GM12892 (cell line): ENCODE measurements around the gene TRIL. TPM values are rescaled to one million over a fixed set of nuclear protein-coding genes. Genes with fewer than 3 reads are reported as not detected.

ENCODE experiments used
- DNase-seq: peaks from one replicate; pipeline ENCODE4 v3.0.0; 2011; ENCODE audit not compliant: insufficient read length
- FAIRE-seq: peaks from 2 replicates; lab custom pipeline; 2011; peaks lifted over from hg19 to GRCh38; lab: Jason Lieb, UNC
- POLR2A ChIP-seq: IDR thresholded peaks from 2 replicates; pipeline ENCODE4 v1.6.1; 2011; ENCODE audit warnings: low read depth, low read length, control low read depth
- POLR2AphosphoS5 ChIP-seq: IDR thresholded peaks from 2 replicates; pipeline ENCODE4 v1.6.1; 2011; ENCODE audit warnings: low read depth, low read length, control low read depth
- TAF1 ChIP-seq: IDR thresholded peaks from 2 replicates; pipeline ENCODE4 v1.6.1; 2011; ENCODE audit warnings: low read depth, mild to moderate bottlenecking, control low read depth, low read length, borderline replicate concordance
- polyA plus RNA-seq: library from polyadenylated mRNA; unstranded; fragments of >200 nt; gene quantifications from one replicate; pipeline ENCODE4 v1.2.1, GENCODE V29; 2012; ENCODE audit warnings: missing spikeins, inconsistent platforms; ENCODE audit not compliant: missing spikeins

The TRIL gene
- polyA plus RNA-seq: not detected

GRCh38 chr7:28958235-28958979 is at the start of gene TRIL:
Gene TRIL, minus strand, starts transcription at chr7:28958330. Its CDS starts 284 bp downstream, at chr7:28958046.
- DNase-seq: peak; percentile 11
- no peak for FAIRE-seq
- TF ChIP-seq POLR2A: no peak
- TF ChIP-seq POLR2AphosphoS5: no peak
- no peak for TF ChIP-seq TAF1

GRCh38 chr7:29007127-29007526 is 49.0 kb upstream of the TRIL start:
- no peak for TF ChIP-seq POLR2A
- no peak for TF ChIP-seq TAF1
- no peak for TF ChIP-seq POLR2AphosphoS5
- FAIRE-seq (no peak), DNase-seq (no peak)

GRCh38 chr7:29005829-29006228 is 47.7 kb upstream of the TRIL start:
- no peak for DNase-seq
- no peak for TF ChIP-seq POLR2A
- no peak for TF ChIP-seq POLR2AphosphoS5
- no peak for FAIRE-seq

- FAIRE-seq: no peak
- TF ChIP-seq POLR2A (no peak), TAF1 (no peak), POLR2AphosphoS5 (no peak)
Observed at GRCh38 chr7:29005406-29005805, 47.3 kb upstream of the TRIL start.

GRCh38 chr7:29003703-29004102 is 45.6 kb upstream of the TRIL start:
- no peak for FAIRE-seq
- TF ChIP-seq POLR2AphosphoS5: no peak
- TF ChIP-seq POLR2A: no peak
- TF ChIP-seq TAF1: no peak

More at GRCh38 chr7:29005406-29005805, 47.3 kb upstream of the TRIL start:
- no peak for DNase-seq

GRCh38 chr7:29000717-29001076 is 42.6 kb upstream of the TRIL start:
- DNase-seq (no peak), FAIRE-seq (no peak)
- TF ChIP-seq POLR2A (no peak), TAF1 (no peak)

More at GRCh38 chr7:29003703-29004102, 45.6 kb upstream of the TRIL start:
- DNase-seq: no peak

- DNase-seq: no peak
- no peak for TF ChIP-seq POLR2A
- TF ChIP-seq TAF1: no peak
- TF ChIP-seq POLR2AphosphoS5: no peak
- no peak for FAIRE-seq
Observed at GRCh38 chr7:28999895-29000716, 42.0 kb upstream of the TRIL start.

GRCh38 chr7:28999427-28999826 is 41.3 kb upstream of the TRIL start:
- TF ChIP-seq POLR2AphosphoS5 (no peak), TAF1 (no peak)
- DNase-seq (no peak), FAIRE-seq (no peak)

GRCh38 chr7:28998105-28998504 is 40.0 kb upstream of the TRIL start:
- no peak for FAIRE-seq
- DNase-seq: no peak
- TF ChIP-seq TAF1 (no peak), POLR2A (no peak), POLR2AphosphoS5 (no peak)

- DNase-seq: no peak
- TF ChIP-seq POLR2A (no peak), POLR2AphosphoS5 (no peak), TAF1 (no peak)
- no peak for FAIRE-seq
Observed at GRCh38 chr7:28996836-28997235, 38.7 kb upstream of the TRIL start.

GRCh38 chr7:28993371-28993770 is 35.2 kb upstream of the TRIL start:
- FAIRE-seq: no peak
- TF ChIP-seq POLR2AphosphoS5: no peak
- TF ChIP-seq TAF1: no peak
- no peak for TF ChIP-seq POLR2A
- no peak for DNase-seq

GRCh38 chr7:28992798-28993197 is 34.7 kb upstream of the TRIL start:
- TF ChIP-seq POLR2A (no peak), TAF1 (no peak), POLR2AphosphoS5 (no peak)
- DNase-seq: no peak
- FAIRE-seq: no peak
